ENCODE measurements around the gene SCNN1A.
"Not testable (repeated sequence)": the region's sequence is repeated elsewhere in the genome, so short reads cannot be mapped to it uniquely, and the experiment has no call there.

The SCNN1A gene

GRCh38 chr12:6340032-6340638, 35.2 kb downstream of the SCNN1A start:
- peak overlapping the region; percentile 100 for H3K9ac ChIP-seq (ENCODE audit: low read length)
- peaks cover 60% of the 10 kb centered on the region for H3K4me1 ChIP-seq (ENCODE audit: insufficient read depth, low read length)
- peaks cover 2% of the 10 kb centered on the region for H3K36me3 ChIP-seq (ENCODE audit: insufficient read depth, low read length)
- H3K27ac ChIP-seq (ENCODE audit: low read depth, low read length): peak overlapping the region; percentile 100
- H3K9me3 ChIP-seq (ENCODE audit: low read length): no peaks in the 10 kb centered on the region
- H3K27me3 ChIP-seq (ENCODE audit: control insufficient read depth in 1 of 2, insufficient read depth in 2 of 2, low read length in 2 of 2): no peaks in the 10 kb centered on the region
- peak overlapping the region; percentile 94 to 99 for H3K4me3 ChIP-seq (ENCODE audit: low read depth in 1 of 2, low read length in 2 of 2)

GRCh38 chr12:6338955-6339354, 36.4 kb downstream of the SCNN1A start:
- Histone ChIP-seq H3K27ac (ENCODE audit: low read depth, low read length) (peak overlapping the region; percentile 100), H3K4me1 (ENCODE audit: insufficient read depth, low read length) (peaks cover 72% of the 10 kb centered on the region), H3K9ac (ENCODE audit: low read length) (peak overlapping the region; percentile 100), H3K4me3 (ENCODE audit: low read depth in 1 of 2, low read length in 2 of 2) (peak overlapping the region; percentile 1 to 99), H3K27me3 (ENCODE audit: control insufficient read depth in 1 of 2, insufficient read depth in 2 of 2, low read length in 2 of 2) (no peaks in the 10 kb centered on the region), H3K9me3 (ENCODE audit: low read length) (no peaks in the 10 kb centered on the region), H3K36me3 (ENCODE audit: insufficient read depth, low read length) (peaks cover 13% of the 10 kb centered on the region)

GRCh38 chr12:6338536-6338935, 36.8 kb downstream of the SCNN1A start:
- peak overlapping the region; percentile 100 for H3K9ac ChIP-seq (ENCODE audit: low read length)

GRCh38 chr12:6337958-6338433, 37.4 kb downstream of the SCNN1A start:
- Histone ChIP-seq H3K4me1 (ENCODE audit: insufficient read depth, low read length) (peaks cover 80% of the 10 kb centered on the region), H3K9ac (ENCODE audit: low read length) (peak overlapping the region; percentile 100)

More at GRCh38 chr12:6338536-6338935, 36.8 kb downstream of the SCNN1A start:
- H3K27ac ChIP-seq (ENCODE audit: low read depth, low read length): peak overlapping the region; percentile 100
- H3K4me1 ChIP-seq (ENCODE audit: insufficient read depth, low read length): peaks cover 76% of the 10 kb centered on the region
- H3K4me3 ChIP-seq (ENCODE audit: low read depth in 1 of 2, low read length in 2 of 2): peak overlapping the region in 1 of 2 donors; percentile 99
- peaks cover 17% of the 10 kb centered on the region for H3K36me3 ChIP-seq (ENCODE audit: insufficient read depth, low read length)
- not testable (repeated sequence) for H3K27me3 ChIP-seq (ENCODE audit: control insufficient read depth in 1 of 2, insufficient read depth in 2 of 2, low read length in 2 of 2); H3K9me3 ChIP-seq (ENCODE audit: low read length)

GRCh38 chr12:6336889-6337853, 38.2 kb downstream of the SCNN1A start:
- H3K36me3 ChIP-seq (ENCODE audit: insufficient read depth, low read length): peaks cover 31% of the 10 kb centered on the region
- H3K27ac ChIP-seq (ENCODE audit: low read depth, low read length): peak overlapping the region; percentile 100
- H3K4me3 ChIP-seq (ENCODE audit: low read depth in 1 of 2, low read length in 2 of 2): peak overlapping the region; percentile 25 to 99
- peaks cover 75% of the 10 kb centered on the region for H3K4me1 ChIP-seq (ENCODE audit: insufficient read depth, low read length)
- no peaks in the 10 kb centered on the region for H3K27me3 ChIP-seq (ENCODE audit: control insufficient read depth in 1 of 2, insufficient read depth in 2 of 2, low read length in 2 of 2)
- H3K9ac ChIP-seq (ENCODE audit: low read length): peak overlapping the region; percentile 73
- H3K9me3 ChIP-seq (ENCODE audit: low read length): no peaks in the 10 kb centered on the region

More at GRCh38 chr12:6337958-6338433, 37.4 kb downstream of the SCNN1A start:
- Histone ChIP-seq H3K4me3 (ENCODE audit: low read depth in 1 of 2, low read length in 2 of 2) (peak overlapping the region; percentile 18 to 99), H3K36me3 (ENCODE audit: insufficient read depth, low read length) (peaks cover 22% of the 10 kb centered on the region), H3K27me3 (ENCODE audit: control insufficient read depth in 1 of 2, insufficient read depth in 2 of 2, low read length in 2 of 2) (no peaks in the 10 kb centered on the region), H3K27ac (ENCODE audit: low read depth, low read length) (peak overlapping the region; percentile 100), H3K9me3 (ENCODE audit: low read length) (no peaks in the 10 kb centered on the region)

- Histone ChIP-seq H3K9ac (ENCODE audit: low read length) (peak overlapping the region; percentile 73), H3K36me3 (ENCODE audit: insufficient read depth, low read length) (peaks cover 37% of the 10 kb centered on the region), H3K27ac (ENCODE audit: low read depth, low read length) (peak overlapping the region; percentile 100), H3K9me3 (ENCODE audit: low read length) (no peaks in the 10 kb centered on the region), H3K4me1 (ENCODE audit: insufficient read depth, low read length) (peaks cover 73% of the 10 kb centered on the region), H3K27me3 (ENCODE audit: control insufficient read depth in 1 of 2, insufficient read depth in 2 of 2, low read length in 2 of 2) (no peaks in the 10 kb centered on the region), H3K4me3 (ENCODE audit: low read depth in 1 of 2, low read length in 2 of 2) (peak overlapping the region; percentile 25 to 99)
Measured at GRCh38 chr12:6336079-6336888, 39.1 kb downstream of the SCNN1A start.

- H3K4me1 ChIP-seq (ENCODE audit: insufficient read depth, low read length): peaks cover 73% of the 10 kb centered on the region
- peak overlapping the region; percentile 100 for H3K27ac ChIP-seq (ENCODE audit: low read depth, low read length)
- H3K4me3 ChIP-seq (ENCODE audit: low read depth in 1 of 2, low read length in 2 of 2): peak overlapping the region; percentile 3 to 99
- H3K9ac ChIP-seq (ENCODE audit: low read length): peak overlapping the region; percentile 73
- no peaks in the 10 kb centered on the region for H3K27me3 ChIP-seq (ENCODE audit: control insufficient read depth in 1 of 2, insufficient read depth in 2 of 2, low read length in 2 of 2)
- H3K9me3 ChIP-seq (ENCODE audit: low read length): no peaks in the 10 kb centered on the region
- H3K36me3 ChIP-seq (ENCODE audit: insufficient read depth, low read length): peaks cover 44% of the 10 kb centered on the region
Measured at GRCh38 chr12:6335451-6336078, 39.8 kb downstream of the SCNN1A start.

GRCh38 chr12:6334940-6335450, 40.4 kb downstream of the SCNN1A start:
- Histone ChIP-seq H3K27me3 (ENCODE audit: control insufficient read depth in 1 of 2, insufficient read depth in 2 of 2, low read length in 2 of 2) (no peaks in the 10 kb centered on the region), H3K9me3 (ENCODE audit: low read length) (no peaks in the 10 kb centered on the region), H3K4me3 (ENCODE audit: low read depth in 1 of 2, low read length in 2 of 2) (peak overlapping the region; percentile 5 to 99), H3K27ac (ENCODE audit: low read depth, low read length) (peak overlapping the region; percentile 100), H3K36me3 (ENCODE audit: insufficient read depth, low read length) (peaks cover 50% of the 10 kb centered on the region), H3K4me1 (ENCODE audit: insufficient read depth, low read length) (peaks cover 71% of the 10 kb centered on the region), H3K9ac (ENCODE audit: low read length) (peak overlapping the region; percentile 73)

GRCh38 chr12:6334359-6334758, 41.0 kb downstream of the SCNN1A start:
- H3K9ac ChIP-seq (ENCODE audit: low read length): peak overlapping the region; percentile 18
- H3K27ac ChIP-seq (ENCODE audit: low read depth, low read length): peak overlapping the region; percentile 100
- no peaks in the 10 kb centered on the region for H3K9me3 ChIP-seq (ENCODE audit: low read length)
- H3K4me3 ChIP-seq (ENCODE audit: low read depth in 1 of 2, low read length in 2 of 2): peak overlapping the region in 1 of 2 donors; percentile 99
- H3K36me3 ChIP-seq (ENCODE audit: insufficient read depth, low read length): peaks cover 55% of the 10 kb centered on the region
- H3K27me3 ChIP-seq (ENCODE audit: control insufficient read depth in 1 of 2, insufficient read depth in 2 of 2, low read length in 2 of 2): no peaks in the 10 kb centered on the region
- peaks cover 64% of the 10 kb centered on the region for H3K4me1 ChIP-seq (ENCODE audit: insufficient read depth, low read length)

- Histone ChIP-seq H3K9ac (ENCODE audit: low read length) (no peak overlapping the region), H3K4me3 (ENCODE audit: low read depth in 1 of 2, low read length in 2 of 2) (no peak overlapping the region), H3K4me1 (ENCODE audit: insufficient read depth, low read length) (peaks cover 56% of the 10 kb centered on the region), H3K27ac (ENCODE audit: low read depth, low read length) (peak overlapping the region; percentile 100), H3K36me3 (ENCODE audit: insufficient read depth, low read length) (peaks cover 62% of the 10 kb centered on the region), H3K9me3 (ENCODE audit: low read length) (no peaks in the 10 kb centered on the region), H3K27me3 (ENCODE audit: control insufficient read depth in 1 of 2, insufficient read depth in 2 of 2, low read length in 2 of 2) (no peaks in the 10 kb centered on the region)
Measured at GRCh38 chr12:6333566-6333965, 41.8 kb downstream of the SCNN1A start.

All from muscle layer of colon (tissue), 2 donors.